ENCODE measurements around the gene P4HA2.

DNA sequence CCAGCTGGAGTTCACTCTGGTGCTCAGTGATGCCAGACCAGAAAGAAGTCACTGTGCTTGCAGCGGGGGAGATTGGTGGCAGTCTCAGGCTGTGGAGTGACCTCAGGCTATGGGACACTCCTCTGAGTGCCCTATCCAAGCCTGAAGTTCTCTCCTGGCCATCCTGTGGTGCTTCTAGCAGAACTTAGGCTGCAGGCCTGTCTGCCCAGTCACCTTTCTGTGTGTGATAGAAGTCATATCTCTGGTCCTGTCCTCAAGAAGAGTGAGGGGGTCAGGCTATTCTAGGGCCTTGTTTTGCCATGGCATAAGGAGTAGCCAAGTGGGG, 39.1 kb upstream of the P4HA2 start:
- TF ChIP-seq, protein P1, sequence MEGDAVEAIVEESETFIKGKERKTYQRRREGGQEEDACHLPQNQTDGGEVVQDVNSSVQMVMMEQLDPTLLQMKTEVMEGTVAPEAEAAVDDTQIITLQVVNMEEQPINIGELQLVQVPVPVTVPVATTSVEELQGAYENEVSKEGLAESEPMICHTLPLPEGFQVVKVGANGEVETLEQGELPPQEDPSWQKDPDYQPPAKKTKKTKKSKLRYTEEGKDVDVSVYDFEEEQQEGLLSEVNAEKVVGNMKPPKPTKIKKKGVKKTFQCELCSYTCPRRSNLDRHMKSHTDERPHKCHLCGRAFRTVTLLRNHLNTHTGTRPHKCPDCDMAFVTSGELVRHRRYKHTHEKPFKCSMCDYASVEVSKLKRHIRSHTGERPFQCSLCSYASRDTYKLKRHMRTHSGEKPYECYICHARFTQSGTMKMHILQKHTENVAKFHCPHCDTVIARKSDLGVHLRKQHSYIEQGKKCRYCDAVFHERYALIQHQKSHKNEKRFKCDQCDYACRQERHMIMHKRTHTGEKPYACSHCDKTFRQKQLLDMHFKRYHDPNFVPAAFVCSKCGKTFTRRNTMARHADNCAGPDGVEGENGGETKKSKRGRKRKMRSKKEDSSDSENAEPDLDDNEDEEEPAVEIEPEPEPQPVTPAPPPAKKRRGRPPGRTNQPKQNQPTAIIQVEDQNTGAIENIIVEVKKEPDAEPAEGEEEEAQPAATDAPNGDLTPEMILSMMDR (optimal IDR thresholded peaks at IDR 0.05 in 1 of 3, IDR thresholded peaks at IDR 0.05 in 1 of 3, conservative IDR thresholded peaks at IDR 0.05 in 1 of 3; ENCODE audit: extremely low read depth in 1 of 3, insufficient read depth in 2 of 3, low read length in 3 of 3), result no peak
- no peak for TF ChIP-seq EZH2 (IDR thresholded peaks at IDR 0.05; ENCODE audit: low read length)
